HepG2 (cell line): ENCODE data around the gene CCDC86. TPM values are rescaled to one million over a fixed set of nuclear protein-coding genes. Genes with fewer than 3 reads are reported as not detected.

ENCODE experiments used
- CBX2 ChIP-seq, 2 experiments: fragments of 200-600 bp in 1 of 2; sonication (generic); formaldehyde crosslinking in 1 of 2; IDR thresholded peaks; 2 replicates each; pipeline versions ENCODE4 v1.7.0 to v1.8.1; 2018 to 2022; ENCODE audit warnings: low read depth in 2 of 2, low read length in 1 of 2, mild to moderate bottlenecking in 1 of 2, missing genetic modification reagents in 1 of 2
- ELF3 ChIP-seq: IDR thresholded peaks from 2 replicates; pipeline ENCODE4 v1.6.1; 2016; ENCODE audit warnings: missing genetic modification reagents, missing compliant biosample characterization
- ESRRA ChIP-seq: sonication (generic); formaldehyde crosslinking; IDR thresholded peaks from 2 replicates; pipeline ENCODE4 v1.5.1; 2020; ENCODE audit warnings: mild to moderate bottlenecking, low read depth, missing genetic modification reagents
- HOMEZ ChIP-seq: IDR thresholded peaks from 2 replicates; pipeline ENCODE4 v1.6.1; 2016; ENCODE audit warnings: low read depth
- HOXA9 ChIP-seq: sonication (generic); formaldehyde crosslinking; IDR thresholded peaks from 2 replicates; pipeline ENCODE4 v1.8.1; 2022; ENCODE audit warnings: missing genetic modification reagents, mild to moderate bottlenecking, moderate library complexity, borderline replicate concordance
- NFRKB ChIP-seq: fragments of 450-650 bp; IDR thresholded peaks from 2 replicates; pipeline ENCODE4 v1.6.1; 2017
- POLR2A ChIP-seq, 2 experiments: IDR thresholded peaks; 2 replicates each; pipeline ENCODE4 v1.6.1; 2011; ENCODE audit warnings: low read depth in 2 of 2, low read length in 2 of 2, mild to moderate bottlenecking in 1 of 2, moderate library complexity in 1 of 2; ENCODE audit not compliant: insufficient read depth in 1 of 2
- RBM39 ChIP-seq: fragments of 200-400 bp; formaldehyde crosslinking; IDR thresholded peaks from one replicate; pipeline ENCODE4 v1.6.1; 2018; ENCODE audit warnings: antibody characterized with exemption, mild to moderate bottlenecking, low read depth, low read length; ENCODE audit not compliant: poor library complexity, severe bottlenecking
- SMARCE1 ChIP-seq: fragments of 450-650 bp; IDR thresholded peaks from 2 replicates; pipeline ENCODE4 v1.6.1; 2017; ENCODE audit warnings: borderline replicate concordance
- SOX13 ChIP-seq, 3 experiments: fragments of 450-650 bp in 1 of 3; sonication (generic) in 1 of 3; formaldehyde crosslinking in 1 of 3; IDR thresholded peaks in 2 of 3; conservative IDR thresholded peaks in 1 of 3; 2 replicates each; pipeline versions ENCODE4 v1.5.0 to v1.6.1; 2016 to 2020; ENCODE audit warnings: antibody characterized with exemption in 1 of 3, mild to moderate bottlenecking in 1 of 3, missing compliant biosample characterization in 1 of 3, missing genetic modification reagents in 1 of 3, moderate library complexity in 1 of 3
- ZNF281 ChIP-seq: sonication (generic); formaldehyde crosslinking; IDR thresholded peaks from 2 replicates; pipeline ENCODE4 v1.4.0; 2020; ENCODE audit warnings: missing genetic modification reagents, borderline replicate concordance
- ZNF547 ChIP-seq: sonication (generic); formaldehyde crosslinking; IDR thresholded peaks from 2 replicates; pipeline ENCODE4 v1.5.1; 2020; ENCODE audit warnings: mild to moderate bottlenecking, missing genetic modification reagents
- ZNF761 ChIP-seq: sonication (generic); formaldehyde crosslinking; conservative IDR thresholded peaks from 2 replicates; pipeline ENCODE4 v1.4.0; 2020; ENCODE audit warnings: mild to moderate bottlenecking, missing genetic modification reagents
- ZSCAN20 ChIP-seq: sonication (generic); formaldehyde crosslinking; IDR thresholded peaks from 2 replicates; pipeline ENCODE4 v1.4.0; 2020; ENCODE audit warnings: missing genetic modification reagents, mild to moderate bottlenecking, borderline replicate concordance
- ZSCAN9 ChIP-seq: IDR thresholded peaks from 2 replicates; pipeline ENCODE4 v1.6.1; 2016; ENCODE audit warnings: borderline replicate concordance
- polyA plus RNA-seq, 8 experiments: library from polyadenylated mRNA; depleted of rRNA in 3 of 8; stranded (reverse) in 7 of 8; unstranded in 1 of 8; fragments of >200 nt; fragmentation: Illumina TruSeq in 4 of 8; extraction: Trizol in 4 of 8; gene quantifications; 2 replicates each; pipeline versions ENCODE4 v1.2.1 to v1.2.3, GENCODE V29; 2011 to 2016; ENCODE audit warnings: low read depth in 4 of 8, missing spikeins in 1 of 8, mixed read lengths in 1 of 8; ENCODE audit not compliant: insufficient read depth in 1 of 8
- total RNA-seq, 5 experiments: library from RNA; depleted of rRNA; stranded (reverse); fragments of >200 nt; fragmentation: Illumina TruSeq; extraction: Trizol; gene quantifications; 2 replicates each; pipeline ENCODE4 v1.2.3, GENCODE V29; 2016; ENCODE audit warnings: low read depth in 1 of 5
- TF ChIP-seq, protein P1 (sequence below): IDR thresholded peaks from 2 replicates; pipeline ENCODE4 v1.6.1; 2016; ENCODE audit warnings: low read depth, control low read depth
- TF ChIP-seq, protein P2 (sequence below): sonication (generic); formaldehyde crosslinking; IDR thresholded peaks from 2 replicates; pipeline ENCODE4 v1.4.0; 2020; ENCODE audit warnings: mild to moderate bottlenecking, missing genetic modification reagents, borderline replicate concordance
- TF ChIP-seq, protein P3 (sequence below): fragments of 450-650 bp; IDR thresholded peaks from 2 replicates; pipeline ENCODE4 v1.6.1; 2016

CCDC86 gene
- total and polyA plus RNA-seq, 2 of the 13 experiments (the other 11 are each of a cell fraction or from before 2014, with no cell fraction given) = 33.8 to 37.6 TPM

GRCh38 chr11:60841797-60842667 lies at the start of gene CCDC86 (continued):
- TF ChIP-seq ZNF547 (CRISPR knock-in tag) (peak; percentile 74), ZNF281 (peak; percentile 88; the same call in 1 of the 2 replicates), SOX13 (IDR thresholded peaks at IDR 0.05) (no peak), SOX13 (CRISPR knock-in tag; conservative IDR thresholded peaks at IDR 0.05 in 1 of 2, IDR thresholded peaks at IDR 0.05 in 1 of 2) (peak in 1 of 2 experiments; percentile 73; a peak in 2 of 4 replicates), ESRRA (CRISPR knock-in tag) (0 out of 2 replicates have a peak, but pooled peaks have one; percentile 27), POLR2A (IDR thresholded peaks at IDR 0.05; ENCODE audit: insufficient read depth in 1 of 2, low read depth in 2 of 2, low read length in 2 of 2) (peak; percentile 57 to 73), ZNF761 (CRISPR knock-in tag) (peak; percentile 57; the same call in 1 of the 2 replicates), NFRKB (no peak), SMARCE1 (no peak), HOMEZ (CRISPR knock-in tag) (no peak), RBM39 (peak; percentile 73), ZSCAN20 (CRISPR knock-in tag) (no peak), HOXA9 (CRISPR knock-in tag) (no peak), ZSCAN9 (peak; percentile 32; the same call in 1 of the 2 replicates), ELF3 (CRISPR knock-in tag) (no peak), CBX2 (IDR thresholded peaks at IDR 0.05; ENCODE audit: low read depth, low read length) (no peak), CBX2 (CRISPR knock-in tag; IDR thresholded peaks at IDR 0.05; ENCODE audit: low read depth) (no peak)
- TF ChIP-seq, protein P1, sequence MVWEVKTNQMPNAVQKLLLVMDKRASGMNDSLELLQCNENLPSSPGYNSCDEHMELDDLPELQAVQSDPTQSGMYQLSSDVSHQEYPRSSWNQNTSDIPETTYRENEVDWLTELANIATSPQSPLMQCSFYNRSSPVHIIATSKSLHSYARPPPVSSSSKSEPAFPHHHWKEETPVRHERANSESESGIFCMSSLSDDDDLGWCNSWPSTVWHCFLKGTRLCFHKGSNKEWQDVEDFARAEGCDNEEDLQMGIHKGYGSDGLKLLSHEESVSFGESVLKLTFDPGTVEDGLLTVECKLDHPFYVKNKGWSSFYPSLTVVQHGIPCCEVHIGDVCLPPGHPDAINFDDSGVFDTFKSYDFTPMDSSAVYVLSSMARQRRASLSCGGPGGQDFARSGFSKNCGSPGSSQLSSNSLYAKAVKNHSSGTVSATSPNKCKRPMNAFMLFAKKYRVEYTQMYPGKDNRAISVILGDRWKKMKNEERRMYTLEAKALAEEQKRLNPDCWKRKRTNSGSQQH = peak; percentile 97
- TF ChIP-seq, protein P2, sequence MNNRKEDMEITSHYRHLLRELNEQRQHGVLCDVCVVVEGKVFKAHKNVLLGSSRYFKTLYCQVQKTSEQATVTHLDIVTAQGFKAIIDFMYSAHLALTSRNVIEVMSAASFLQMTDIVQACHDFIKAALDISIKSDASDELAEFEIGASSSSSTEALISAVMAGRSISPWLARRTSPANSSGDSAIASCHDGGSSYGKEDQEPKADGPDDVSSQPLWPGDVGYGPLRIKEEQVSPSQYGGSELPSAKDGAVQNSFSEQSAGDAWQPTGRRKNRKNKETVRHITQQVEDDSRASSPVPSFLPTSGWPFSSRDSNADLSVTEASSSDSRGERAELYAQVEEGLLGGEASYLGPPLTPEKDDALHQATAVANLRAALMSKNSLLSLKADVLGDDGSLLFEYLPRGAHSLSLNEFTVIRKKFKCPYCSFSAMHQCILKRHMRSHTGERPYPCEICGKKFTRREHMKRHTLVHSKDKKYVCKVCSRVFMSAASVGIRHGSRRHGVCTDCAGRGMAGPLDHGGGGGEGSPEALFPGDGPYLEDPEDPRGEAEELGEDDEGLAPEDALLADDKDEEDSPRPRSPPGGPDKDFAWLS = no peak; the same call in 1 of the 2 replicates
- TF ChIP-seq, protein P3, sequence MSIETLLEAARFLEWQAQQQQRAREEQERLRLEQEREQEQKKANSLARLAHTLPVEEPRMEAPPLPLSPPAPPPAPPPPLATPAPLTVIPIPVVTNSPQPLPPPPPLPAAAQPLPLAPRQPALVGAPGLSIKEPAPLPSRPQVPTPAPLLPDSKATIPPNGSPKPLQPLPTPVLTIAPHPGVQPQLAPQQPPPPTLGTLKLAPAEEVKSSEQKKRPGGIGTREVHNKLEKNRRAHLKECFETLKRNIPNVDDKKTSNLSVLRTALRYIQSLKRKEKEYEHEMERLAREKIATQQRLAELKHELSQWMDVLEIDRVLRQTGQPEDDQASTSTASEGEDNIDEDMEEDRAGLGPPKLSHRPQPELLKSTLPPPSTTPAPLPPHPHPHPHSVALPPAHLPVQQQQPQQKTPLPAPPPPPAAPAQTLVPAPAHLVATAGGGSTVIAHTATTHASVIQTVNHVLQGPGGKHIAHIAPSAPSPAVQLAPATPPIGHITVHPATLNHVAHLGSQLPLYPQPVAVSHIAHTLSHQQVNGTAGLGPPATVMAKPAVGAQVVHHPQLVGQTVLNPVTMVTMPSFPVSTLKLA = peak; percentile 93
